ENCODE data around the gene PIP4K2A.
"Not testable (repeated sequence)": the region's sequence is repeated elsewhere in the genome, so short reads cannot be mapped to it uniquely, and the experiment has no call there.

Gene PIP4K2A

GRCh38 chr10:22723783-22724182, 9.4 kb upstream of the PIP4K2A start:
- Histone ChIP-seq H3K27ac (no peak overlapping the region), H3K4me3 (no peak overlapping the region), H3K36me3 (ENCODE audit: insufficient read depth, low read length) (no peaks in the 10 kb centered on the region), H3K9me3 (ENCODE audit: low read depth, low read length) (no peaks in the 10 kb centered on the region), H3K9ac (ENCODE audit: insufficient read length) (no peak overlapping the region)
- DNase-seq (ENCODE audit: low read depth, low spot score) = no peak
- TF ChIP-seq EZH2 (IDR thresholded peaks at IDR 0.05) = no peak
- TF ChIP-seq POLR2AphosphoS5 (IDR thresholded peaks at IDR 0.05; ENCODE audit: borderline replicate concordance, low read depth, low read length) = no peak
- TF ChIP-seq FOXP2 (optimal IDR thresholded peaks at IDR 0.05; ENCODE audit: control extremely low read depth, extremely low read length, insufficient read depth) = no peak

- TF ChIP-seq FOXP2 (optimal IDR thresholded peaks at IDR 0.05; ENCODE audit: control extremely low read depth, extremely low read length, insufficient read depth) (no peak), POLR2AphosphoS5 (IDR thresholded peaks at IDR 0.05; ENCODE audit: borderline replicate concordance, low read depth, low read length) (no peak), EZH2 (IDR thresholded peaks at IDR 0.05) (no peak)
- no peaks in the 10 kb centered on the region for H3K36me3 ChIP-seq (ENCODE audit: insufficient read depth, low read length)
- no peak overlapping the region for H3K27ac ChIP-seq
- no peak overlapping the region for H3K4me3 ChIP-seq
- no peak overlapping the region for H3K9ac ChIP-seq (ENCODE audit: insufficient read length)
- no peak for DNase-seq (ENCODE audit: low read depth, low spot score)
- H3K9me3 ChIP-seq (ENCODE audit: low read depth, low read length) = no peaks in the 10 kb centered on the region
Observed at GRCh38 chr10:22723343-22723779, 9.0 kb upstream of the PIP4K2A start.

DNA sequence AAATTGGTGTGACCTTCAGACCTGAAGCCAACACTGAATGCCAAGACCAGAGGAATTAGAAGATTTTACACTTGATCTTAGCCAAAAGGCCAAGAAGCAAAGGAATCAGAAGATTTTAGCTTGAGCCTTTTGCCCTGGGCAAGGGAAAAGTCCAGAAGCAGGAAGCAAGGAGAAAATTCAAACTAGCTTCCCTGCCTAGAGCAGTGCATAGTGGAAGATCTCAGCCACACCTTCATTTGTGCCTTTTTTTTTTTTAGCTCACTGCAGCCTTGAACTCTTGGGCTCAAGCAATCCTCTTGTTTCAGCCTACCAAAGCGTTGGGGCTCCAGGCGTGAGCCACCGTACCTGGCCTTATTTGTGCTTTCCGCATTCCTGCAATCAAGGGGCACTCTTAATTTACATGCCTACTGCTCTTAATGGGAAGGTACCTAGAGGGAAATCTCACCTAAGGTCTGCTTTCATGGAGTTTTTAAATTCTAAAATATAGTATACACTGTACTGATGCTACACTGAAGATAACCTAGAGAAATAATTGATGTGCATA, 8.3 kb upstream of the PIP4K2A start:
- H3K36me3 ChIP-seq (ENCODE audit: insufficient read depth, low read length) = no peaks in the 10 kb centered on the region
- no peak overlapping the region for H3K27ac ChIP-seq
- H3K9me3 ChIP-seq (ENCODE audit: low read depth, low read length) = no peaks in the 10 kb centered on the region
- no peak overlapping the region for H3K4me3 ChIP-seq
- TF ChIP-seq EZH2 (IDR thresholded peaks at IDR 0.05) = no peak
- TF ChIP-seq POLR2AphosphoS5 (IDR thresholded peaks at IDR 0.05; ENCODE audit: borderline replicate concordance, low read depth, low read length) = no peak
- no peak for TF ChIP-seq FOXP2 (optimal IDR thresholded peaks at IDR 0.05; ENCODE audit: control extremely low read depth, extremely low read length, insufficient read depth)
- no peak for DNase-seq (ENCODE audit: low read depth, low spot score)
- no peak overlapping the region for H3K9ac ChIP-seq (ENCODE audit: insufficient read length)

DNA sequence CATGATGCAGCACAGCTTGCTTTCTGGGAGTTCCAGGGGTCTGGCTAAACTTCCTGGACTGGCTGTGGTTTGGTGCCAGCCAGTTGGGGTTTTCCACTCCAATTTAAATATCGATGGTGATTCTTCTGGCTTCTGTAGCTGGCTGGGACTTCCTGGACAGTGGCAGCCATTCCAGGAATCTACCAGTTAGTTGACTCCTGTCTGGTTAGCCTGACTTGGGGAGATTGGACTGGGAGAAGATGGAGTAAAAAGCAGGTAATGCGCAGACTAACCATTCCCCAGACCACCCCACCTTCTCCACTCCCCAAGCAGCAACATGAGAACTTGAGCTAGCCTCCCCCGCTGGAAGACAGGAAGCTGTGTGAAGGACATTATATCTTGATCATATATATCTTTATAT, 6.3 kb upstream of the PIP4K2A start:
- Histone ChIP-seq H3K27ac (no peak overlapping the region), H3K36me3 (ENCODE audit: insufficient read depth, low read length) (no peaks in the 10 kb centered on the region), H3K4me3 (no peak overlapping the region), H3K9me3 (ENCODE audit: low read depth, low read length) (no peaks in the 10 kb centered on the region), H3K9ac (ENCODE audit: insufficient read length) (no peak overlapping the region)
- DNase-seq (ENCODE audit: low read depth, low spot score) = no peak
- no peak for TF ChIP-seq EZH2 (IDR thresholded peaks at IDR 0.05)
- no peak for TF ChIP-seq FOXP2 (optimal IDR thresholded peaks at IDR 0.05; ENCODE audit: control extremely low read depth, extremely low read length, insufficient read depth)
- TF ChIP-seq POLR2AphosphoS5 (IDR thresholded peaks at IDR 0.05; ENCODE audit: borderline replicate concordance, low read depth, low read length) = no peak

- DNase-seq (ENCODE audit: low read depth, low spot score) = no peak
- no peak for TF ChIP-seq POLR2AphosphoS5 (IDR thresholded peaks at IDR 0.05; ENCODE audit: borderline replicate concordance, low read depth, low read length)
- TF ChIP-seq FOXP2 (optimal IDR thresholded peaks at IDR 0.05; ENCODE audit: control extremely low read depth, extremely low read length, insufficient read depth) = no peak
- no peak for TF ChIP-seq EZH2 (IDR thresholded peaks at IDR 0.05)
- no peaks in the 10 kb centered on the region for H3K36me3 ChIP-seq (ENCODE audit: insufficient read depth, low read length)
- H3K9ac ChIP-seq (ENCODE audit: insufficient read length) = no peak overlapping the region
- no peak overlapping the region for H3K4me3 ChIP-seq
- no peak overlapping the region for H3K27ac ChIP-seq
- H3K9me3 ChIP-seq (ENCODE audit: low read depth, low read length) = no peaks in the 10 kb centered on the region
Observed at GRCh38 chr10:22719406-22720042, 5.1 kb upstream of the PIP4K2A start.

GRCh38 chr10:22718659-22719058, 4.3 kb upstream of the PIP4K2A start:
- not testable (repeated sequence) for DNase-seq (ENCODE audit: low read depth, low spot score); H3K36me3 ChIP-seq (ENCODE audit: insufficient read depth, low read length); H3K4me3 ChIP-seq; H3K27ac ChIP-seq; H3K9me3 ChIP-seq (ENCODE audit: low read depth, low read length); H3K9ac ChIP-seq (ENCODE audit: insufficient read length)

- no peak for TF ChIP-seq EZH2 (IDR thresholded peaks at IDR 0.05)
- TF ChIP-seq POLR2AphosphoS5 (IDR thresholded peaks at IDR 0.05; ENCODE audit: borderline replicate concordance, low read depth, low read length) = no peak
- TF ChIP-seq FOXP2 (optimal IDR thresholded peaks at IDR 0.05; ENCODE audit: control extremely low read depth, extremely low read length, insufficient read depth) = no peak
- no peaks in the 10 kb centered on the region for H3K36me3 ChIP-seq (ENCODE audit: insufficient read depth, low read length)
- H3K27ac ChIP-seq = no peak overlapping the region
- DNase-seq (ENCODE audit: low read depth, low spot score) = no peak
- H3K4me3 ChIP-seq = no peak overlapping the region
- no peak overlapping the region for H3K9ac ChIP-seq (ENCODE audit: insufficient read length)
- no peaks in the 10 kb centered on the region for H3K9me3 ChIP-seq (ENCODE audit: low read depth, low read length)
Observed at GRCh38 chr10:22717728-22718127, 3.4 kb upstream of the PIP4K2A start.

DNA sequence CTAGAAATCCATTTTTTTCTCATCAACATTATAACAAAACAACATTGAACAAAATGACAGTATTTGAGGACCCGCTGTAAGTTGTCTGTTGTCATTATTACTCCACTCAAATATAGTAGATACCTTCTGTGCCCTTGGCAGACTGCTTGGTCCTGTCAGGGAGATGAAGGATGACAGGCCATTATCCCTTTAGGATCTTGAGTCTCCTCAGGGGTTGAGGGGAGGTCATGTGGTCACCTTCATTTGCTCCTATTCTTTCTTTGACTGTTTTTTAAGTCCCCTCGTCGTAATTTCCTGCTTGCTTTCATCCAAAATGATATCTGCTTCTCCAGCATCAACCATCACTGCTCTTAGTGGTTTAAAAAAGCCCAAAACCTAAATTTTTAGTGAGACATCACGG, 2.6 kb upstream of the PIP4K2A start:
- TF ChIP-seq FOXP2 (optimal IDR thresholded peaks at IDR 0.05; ENCODE audit: control extremely low read depth, extremely low read length, insufficient read depth) (no peak), EZH2 (IDR thresholded peaks at IDR 0.05) (no peak), POLR2AphosphoS5 (IDR thresholded peaks at IDR 0.05; ENCODE audit: borderline replicate concordance, low read depth, low read length) (no peak)
- Histone ChIP-seq H3K27ac (no peak overlapping the region), H3K4me3 (no peak overlapping the region), H3K9me3 (ENCODE audit: low read depth, low read length) (no peaks in the 10 kb centered on the region), H3K9ac (ENCODE audit: insufficient read length) (no peak overlapping the region), H3K36me3 (ENCODE audit: insufficient read depth, low read length) (no peaks in the 10 kb centered on the region)
- no peak for DNase-seq (ENCODE audit: low read depth, low spot score)

- Histone ChIP-seq H3K36me3 (ENCODE audit: insufficient read depth, low read length) (no peaks in the 10 kb centered on the region), H3K9me3 (ENCODE audit: low read depth, low read length) (no peaks in the 10 kb centered on the region), H3K27ac (no peak overlapping the region), H3K4me3 (no peak overlapping the region), H3K9ac (ENCODE audit: insufficient read length) (no peak overlapping the region)
- DNase-seq (ENCODE audit: low read depth, low spot score) = no peak
- no peak for TF ChIP-seq EZH2 (IDR thresholded peaks at IDR 0.05)
- TF ChIP-seq FOXP2 (optimal IDR thresholded peaks at IDR 0.05; ENCODE audit: control extremely low read depth, extremely low read length, insufficient read depth) = no peak
- TF ChIP-seq POLR2AphosphoS5 (IDR thresholded peaks at IDR 0.05; ENCODE audit: borderline replicate concordance, low read depth, low read length) = no peak
Observed at GRCh38 chr10:22715290-22715625, 880 bp upstream of the PIP4K2A start.

All from SK-N-MC (cell line).